A673 (cell line): ENCODE results near the gene MFRP.

Experiments used
- EZH2 ChIP-seq: fragments of 200-600 bp; sonication (generic); IDR thresholded peaks from 2 replicates; pipeline ENCODE4 v1.6.1; 2017; ENCODE audit warnings: borderline replicate concordance, low read depth, mild to moderate bottlenecking, mixed read lengths, antibody characterized with exemption, low read length; ENCODE audit not compliant: poor library complexity, severe bottlenecking
- TF ChIP-seq, protein P1 (sequence below): fragments of 300-800, 200-600 bp; sonication (generic); conservative IDR thresholded peaks from 2 replicates; pipeline ENCODE4 v1.5.1; 2017; ENCODE audit warnings: low read depth, mild to moderate bottlenecking, antibody characterized with exemption, low read length, moderate library complexity, mixed read lengths

DNA sequence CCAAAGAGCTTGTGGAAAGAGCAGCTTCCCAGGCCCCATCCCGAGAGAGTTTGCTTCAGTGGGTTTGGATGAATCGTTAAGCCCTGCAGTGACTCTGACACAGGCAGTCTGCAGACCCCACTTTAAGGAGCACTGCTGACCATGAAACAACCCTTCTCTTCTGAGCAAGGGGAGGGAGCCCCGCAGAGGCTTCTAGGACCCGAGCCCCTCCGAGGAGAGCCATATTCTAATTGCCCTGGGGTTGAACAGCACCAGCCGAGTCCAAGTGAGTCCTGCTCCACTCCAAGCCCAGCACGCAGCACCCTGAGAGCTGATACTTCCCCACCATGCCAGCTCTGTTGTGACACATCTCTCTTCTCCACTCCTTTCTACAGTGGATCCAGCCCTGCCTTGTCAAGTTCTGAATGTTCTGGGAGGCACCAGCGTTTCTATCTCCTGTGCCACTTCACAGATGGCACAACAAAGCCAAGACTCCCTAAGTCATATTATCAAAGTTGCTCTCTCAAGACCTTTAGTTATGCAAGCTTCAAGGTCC, 24.6 kb upstream of the MFRP start:
- TF ChIP-seq, protein P1, sequence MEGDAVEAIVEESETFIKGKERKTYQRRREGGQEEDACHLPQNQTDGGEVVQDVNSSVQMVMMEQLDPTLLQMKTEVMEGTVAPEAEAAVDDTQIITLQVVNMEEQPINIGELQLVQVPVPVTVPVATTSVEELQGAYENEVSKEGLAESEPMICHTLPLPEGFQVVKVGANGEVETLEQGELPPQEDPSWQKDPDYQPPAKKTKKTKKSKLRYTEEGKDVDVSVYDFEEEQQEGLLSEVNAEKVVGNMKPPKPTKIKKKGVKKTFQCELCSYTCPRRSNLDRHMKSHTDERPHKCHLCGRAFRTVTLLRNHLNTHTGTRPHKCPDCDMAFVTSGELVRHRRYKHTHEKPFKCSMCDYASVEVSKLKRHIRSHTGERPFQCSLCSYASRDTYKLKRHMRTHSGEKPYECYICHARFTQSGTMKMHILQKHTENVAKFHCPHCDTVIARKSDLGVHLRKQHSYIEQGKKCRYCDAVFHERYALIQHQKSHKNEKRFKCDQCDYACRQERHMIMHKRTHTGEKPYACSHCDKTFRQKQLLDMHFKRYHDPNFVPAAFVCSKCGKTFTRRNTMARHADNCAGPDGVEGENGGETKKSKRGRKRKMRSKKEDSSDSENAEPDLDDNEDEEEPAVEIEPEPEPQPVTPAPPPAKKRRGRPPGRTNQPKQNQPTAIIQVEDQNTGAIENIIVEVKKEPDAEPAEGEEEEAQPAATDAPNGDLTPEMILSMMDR, result no peak
- no peak for TF ChIP-seq EZH2
